Activated CD4-positive, alpha-beta T cell treated with anti-CD3 and anti-CD28 coated beads, Interleukin-2, amount 50 U/mL, for 1 hour (primary cell): ENCODE results near the gene RNF180.
"Not testable (repeated sequence)": the region's sequence is repeated elsewhere in the genome, so short reads cannot be mapped to it uniquely, and the experiment has no call there.

Experiments used
- DNase-seq: peaks from one replicate; pipeline ENCODE4 v3.0.0-alpha.2; 2020

Gene RNF180

DNA sequence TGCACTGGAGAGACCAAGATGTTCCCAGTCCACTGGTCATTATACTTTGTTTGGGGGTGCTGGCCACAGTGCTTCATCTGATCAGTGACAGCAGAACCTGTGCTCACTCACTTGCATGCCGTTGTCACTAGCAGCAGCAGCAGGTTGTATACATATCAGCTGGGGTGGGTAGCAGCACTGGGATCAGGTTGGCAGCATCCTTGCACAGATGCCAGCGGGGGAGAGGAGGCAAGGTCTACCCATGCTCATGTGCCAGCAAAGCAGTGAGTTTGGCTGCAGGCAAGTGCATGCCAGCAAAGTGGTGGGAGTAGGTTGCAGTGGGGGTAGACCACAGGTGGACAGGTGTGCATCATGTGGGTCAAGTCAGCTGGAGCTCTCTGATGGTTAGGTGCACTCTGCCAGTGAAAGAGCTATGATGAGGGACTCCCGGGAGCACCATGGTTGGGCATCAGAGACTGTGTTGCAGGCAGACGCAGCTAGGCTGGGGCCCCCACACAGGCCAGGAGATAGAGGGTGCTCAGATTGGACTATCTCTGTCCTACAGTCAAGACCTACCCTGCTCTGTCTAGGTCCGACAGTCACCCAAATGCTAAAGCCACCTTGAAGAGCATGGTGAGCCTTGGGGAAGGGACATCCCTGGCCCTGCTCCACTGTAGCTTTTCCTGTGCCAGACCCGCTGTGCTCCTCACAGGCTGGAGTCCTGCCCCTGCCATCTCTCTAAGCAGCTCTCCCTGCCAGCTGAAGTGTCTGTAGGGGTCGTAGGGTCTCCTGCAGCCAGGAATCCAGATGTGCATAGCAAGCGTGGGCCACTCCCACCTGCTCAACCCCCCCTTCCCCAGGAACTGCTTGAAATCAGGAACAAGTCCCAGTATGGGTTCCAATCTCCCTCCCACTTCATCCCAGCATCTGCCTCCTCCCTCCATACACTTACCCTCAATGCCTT lies 119.8 kb downstream of the RNF180 start:
- no peak for DNase-seq

DNA sequence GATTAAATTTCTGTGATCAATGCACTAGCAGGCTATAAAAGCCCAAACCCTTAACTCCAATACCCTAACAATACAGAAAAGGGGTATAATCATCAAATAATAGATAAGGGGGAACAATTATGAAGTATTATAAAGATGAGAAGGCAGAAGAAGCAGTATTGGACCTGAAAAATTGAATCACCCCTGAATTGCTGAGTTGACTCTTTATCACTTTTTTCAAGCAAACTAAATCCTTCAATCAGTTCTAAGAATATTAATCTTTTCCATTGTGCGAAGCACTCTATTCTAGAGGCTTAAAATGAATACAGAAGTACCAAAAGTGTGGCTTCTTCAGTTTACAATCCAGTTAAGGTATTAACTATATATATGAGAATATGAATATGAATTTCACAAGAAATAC lies 120.7 kb downstream of the RNF180 start:
- no peak for DNase-seq

DNA sequence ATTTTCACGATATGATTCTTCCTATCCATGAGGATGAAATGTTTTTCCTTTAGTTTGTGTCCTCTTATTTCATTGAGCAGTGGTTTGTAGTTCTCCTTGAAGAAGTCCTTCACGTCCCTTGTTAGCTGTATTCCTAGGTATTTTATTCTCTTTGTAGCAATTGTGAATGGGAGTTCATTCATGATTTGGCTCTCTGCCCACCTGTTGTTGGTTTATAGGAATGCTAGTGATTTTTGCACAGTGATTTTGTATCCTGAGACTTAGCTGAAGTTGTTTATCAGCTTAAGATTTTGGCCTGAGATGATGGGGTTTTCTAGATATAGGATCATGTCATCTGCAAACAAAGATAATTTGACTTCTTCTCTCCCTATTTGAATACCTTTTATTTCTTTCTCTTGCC lies 122.9 kb downstream of the RNF180 start:
- not testable (repeated sequence) for DNase-seq

DNA sequence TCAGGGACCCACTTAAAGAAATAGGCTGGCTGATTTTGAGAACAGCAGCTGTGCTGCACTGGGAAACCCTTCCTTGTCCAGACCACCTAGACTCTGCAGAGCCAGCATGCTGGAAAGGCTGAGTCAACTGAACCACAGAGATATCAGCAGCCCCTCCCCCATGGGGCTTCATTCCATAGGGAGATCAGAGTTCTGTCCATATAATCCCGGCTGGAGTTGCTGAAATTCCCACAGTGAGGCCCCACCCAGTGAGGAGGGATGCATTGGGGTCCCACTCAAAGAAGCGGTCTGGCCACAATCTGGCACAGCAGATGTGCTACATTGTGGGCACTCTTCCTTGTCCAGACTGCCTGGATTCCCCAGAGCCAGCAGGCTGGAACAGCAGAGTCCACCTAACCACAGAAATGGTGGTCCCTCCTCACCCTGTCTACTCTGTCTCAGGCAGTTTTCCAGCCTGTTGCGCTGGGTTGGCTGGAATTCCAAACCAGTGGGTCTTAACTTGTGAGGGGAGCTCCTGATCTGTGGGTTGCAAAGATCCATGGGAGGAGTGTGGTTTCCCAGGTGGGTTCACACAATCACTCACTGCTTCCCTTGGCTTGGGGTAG lies 127.1 kb downstream of the RNF180 start:
- DNase-seq: no peak

DNA sequence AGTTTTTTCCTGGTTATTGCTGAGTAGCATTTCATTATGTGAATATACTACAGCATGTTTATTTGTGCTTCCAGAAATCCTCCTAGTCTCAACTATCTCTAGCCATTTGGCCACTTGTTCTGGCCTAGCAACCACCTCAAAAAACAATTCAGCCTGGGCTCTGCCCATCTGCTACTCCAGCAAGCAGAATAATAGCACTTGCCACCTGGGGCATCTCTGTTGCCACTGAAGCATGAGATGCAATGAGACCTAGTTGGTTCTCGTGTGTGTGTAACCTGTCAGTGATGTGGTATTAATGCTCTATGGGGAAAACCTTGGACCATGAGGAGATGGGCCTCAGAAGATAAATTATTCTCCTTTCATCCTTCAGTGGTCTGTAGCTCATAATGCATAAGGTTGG lies 129.5 kb downstream of the RNF180 start:
- no peak for DNase-seq

DNA sequence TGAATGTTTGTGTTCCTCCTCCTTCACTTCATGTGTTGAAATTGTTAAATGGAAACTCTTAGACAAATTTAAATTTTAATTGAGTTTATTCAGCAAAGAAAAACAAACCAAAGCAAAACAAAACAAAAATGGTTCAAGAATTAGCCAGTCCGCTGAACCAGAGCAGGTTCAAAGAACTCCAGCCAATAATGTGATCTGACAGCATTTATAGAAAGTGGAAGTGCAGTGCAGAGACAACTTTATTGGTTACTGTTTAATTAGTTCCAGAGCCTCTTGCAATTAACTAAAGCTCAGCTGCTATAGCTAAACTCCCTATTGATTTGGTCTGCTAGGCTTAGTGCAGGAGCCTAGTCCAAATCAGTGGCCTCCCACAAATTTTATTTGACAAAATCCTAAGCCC lies 132.9 kb downstream of the RNF180 start:
- DNase-seq: no peak

DNA sequence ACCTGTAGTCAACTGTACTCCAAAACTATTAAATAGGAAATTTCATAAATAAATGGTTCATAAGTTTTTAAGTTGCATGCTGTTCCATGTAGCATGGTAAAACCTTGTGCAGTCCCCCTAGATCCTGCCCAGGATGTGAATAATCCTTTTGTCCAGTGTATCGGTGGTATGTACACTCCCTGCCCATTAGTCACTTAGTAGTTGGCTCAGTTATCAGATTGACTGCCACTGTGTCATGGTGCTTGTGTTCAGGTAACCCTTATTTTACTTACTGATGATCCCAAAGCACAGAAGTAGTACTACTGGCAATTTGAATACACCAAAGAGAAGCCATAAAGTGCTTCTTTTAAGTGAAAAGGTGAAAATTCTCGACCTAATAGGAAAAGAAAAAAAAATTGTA lies 134.2 kb downstream of the RNF180 start:
- DNase-seq: no peak

DNA sequence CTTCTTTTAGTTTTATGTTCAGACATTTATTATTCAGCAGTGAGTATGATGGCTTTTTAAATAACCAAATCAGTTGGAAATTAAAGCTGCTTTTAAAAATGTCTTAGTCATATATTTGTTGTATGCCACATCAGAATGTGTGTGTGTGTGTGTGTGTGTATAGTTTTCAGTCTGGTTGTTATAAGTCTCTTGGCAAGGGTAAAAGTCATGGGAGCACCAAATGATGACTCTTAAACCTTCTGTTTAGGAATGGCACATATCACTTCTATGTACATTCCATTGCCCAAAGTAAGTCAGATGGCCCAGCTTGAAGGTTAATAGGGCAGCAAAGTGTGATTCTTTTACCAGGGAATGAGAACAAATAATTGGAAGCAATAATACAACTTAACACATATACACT lies 135.9 kb downstream of the RNF180 start:
- no peak for DNase-seq

DNA sequence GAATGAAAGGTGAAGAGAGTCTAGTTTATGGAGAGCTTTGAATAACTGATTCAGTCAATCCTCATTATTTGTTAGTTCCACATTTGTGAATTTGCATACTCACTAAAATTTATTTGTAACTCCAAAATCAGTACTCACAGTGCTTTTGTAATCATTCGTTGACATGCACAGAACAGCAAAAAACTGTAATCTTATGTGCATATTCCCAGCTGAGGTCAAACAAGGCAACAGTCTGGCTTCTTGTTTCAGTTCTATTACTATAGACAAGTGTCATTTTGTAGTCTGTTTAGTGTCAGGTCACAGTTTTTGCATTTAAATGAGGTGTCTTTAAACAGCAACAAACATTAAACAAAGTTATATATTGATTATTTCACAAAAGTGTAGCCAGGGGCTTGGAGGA lies 142.5 kb downstream of the RNF180 start:
- no peak for DNase-seq

DNA sequence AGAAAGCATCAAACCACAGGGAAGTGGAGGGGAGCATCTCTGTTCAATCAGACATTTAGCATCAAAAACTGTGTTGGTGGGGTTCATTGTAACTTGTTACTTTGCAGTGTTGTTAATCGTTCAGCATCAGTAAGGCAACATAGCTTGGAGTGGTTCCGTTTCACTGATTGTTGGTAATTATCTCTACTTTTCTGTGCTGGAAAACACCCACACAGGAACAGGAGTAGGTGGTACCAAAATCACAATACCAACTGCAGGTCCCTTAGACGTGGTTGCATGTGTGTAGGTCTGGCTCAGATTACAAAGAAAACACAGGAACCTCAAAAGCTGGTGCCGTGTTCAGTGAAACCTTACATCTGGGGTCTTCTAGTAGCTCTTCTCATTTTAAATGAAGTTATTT lies 146.8 kb downstream of the RNF180 start:
- no peak for DNase-seq

DNA sequence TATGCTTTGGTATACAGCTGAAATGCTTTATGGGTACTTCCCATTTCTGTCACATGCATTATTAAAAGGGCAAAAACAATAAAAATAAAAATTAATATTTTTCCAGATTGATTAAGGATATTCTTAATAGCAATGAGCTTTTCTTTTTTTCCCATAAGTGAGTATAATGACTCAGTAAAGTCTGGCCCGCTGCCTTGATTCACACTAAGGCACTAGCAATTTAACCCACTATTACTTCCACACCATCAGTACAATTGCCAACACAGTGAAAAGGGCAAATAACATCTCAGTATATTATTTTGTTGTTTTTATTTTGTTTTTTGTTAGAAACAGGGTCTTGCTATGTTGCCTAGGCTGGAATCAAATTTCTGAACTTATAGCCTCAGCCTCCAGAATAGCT lies 150.1 kb downstream of the RNF180 start:
- no peak for DNase-seq

DNA sequence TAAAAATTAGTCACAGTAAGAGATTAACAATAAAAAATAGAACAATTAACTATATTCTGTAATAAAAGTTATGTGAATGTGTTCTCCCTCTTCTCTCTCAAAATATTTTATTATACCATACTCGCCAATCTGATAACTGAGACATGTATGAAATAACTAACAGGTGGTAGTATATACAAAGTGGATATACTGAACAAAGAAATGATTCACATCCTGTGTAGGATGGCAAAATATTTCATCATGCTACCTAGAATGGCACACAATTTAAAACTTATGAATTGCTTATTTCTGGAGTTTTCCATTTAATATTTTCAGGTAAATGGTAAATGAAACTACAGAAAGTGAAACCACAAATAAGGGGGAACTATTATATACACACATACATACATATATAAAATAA lies 152.5 kb downstream of the RNF180 start:
- no peak for DNase-seq

DNA sequence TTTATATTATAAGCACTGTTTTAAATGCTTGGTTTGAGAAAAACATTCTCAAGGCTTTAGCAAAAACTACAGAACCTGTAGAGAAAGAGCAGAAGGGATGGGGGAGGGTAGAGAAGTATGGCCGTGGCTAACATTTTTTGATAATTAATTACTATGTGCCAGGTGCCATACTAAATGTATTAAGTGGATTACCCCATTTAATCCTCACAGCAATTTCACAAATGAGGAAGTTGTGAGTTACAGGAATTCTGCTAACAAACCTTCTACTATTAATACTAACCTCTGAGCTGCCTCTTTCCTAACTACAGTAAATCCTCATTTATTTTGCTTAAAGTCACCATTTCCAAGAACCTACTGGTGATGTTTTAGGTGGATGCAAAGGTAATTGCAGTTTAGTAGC lies 157.9 kb downstream of the RNF180 start:
- DNase-seq: no peak

DNA sequence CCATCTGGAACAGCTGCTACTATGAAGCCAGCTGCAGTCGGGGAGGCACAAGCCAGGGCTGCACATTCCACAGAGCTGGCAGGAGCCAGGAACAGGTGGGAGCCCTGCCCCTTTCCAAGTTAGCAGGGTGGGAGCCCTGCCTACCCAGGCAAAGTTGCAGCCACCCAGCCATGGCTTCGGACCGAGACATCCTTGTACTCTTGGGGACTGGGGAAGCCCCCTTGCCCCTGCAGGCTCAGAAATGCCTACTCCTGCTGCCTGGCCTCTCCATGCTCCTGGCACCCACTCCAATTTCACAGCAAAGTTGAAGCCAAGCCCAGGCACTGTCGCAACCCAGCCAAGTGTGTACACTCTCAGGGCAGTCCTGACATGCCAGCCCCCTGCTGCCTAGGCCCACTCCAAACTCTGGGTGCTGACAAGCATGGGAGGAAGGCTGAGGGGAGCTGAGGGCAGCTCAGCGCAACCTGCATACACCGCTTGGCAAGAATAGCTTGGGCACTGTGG lies 165.1 kb downstream of the RNF180 start:
- DNase-seq: no peak

DNA sequence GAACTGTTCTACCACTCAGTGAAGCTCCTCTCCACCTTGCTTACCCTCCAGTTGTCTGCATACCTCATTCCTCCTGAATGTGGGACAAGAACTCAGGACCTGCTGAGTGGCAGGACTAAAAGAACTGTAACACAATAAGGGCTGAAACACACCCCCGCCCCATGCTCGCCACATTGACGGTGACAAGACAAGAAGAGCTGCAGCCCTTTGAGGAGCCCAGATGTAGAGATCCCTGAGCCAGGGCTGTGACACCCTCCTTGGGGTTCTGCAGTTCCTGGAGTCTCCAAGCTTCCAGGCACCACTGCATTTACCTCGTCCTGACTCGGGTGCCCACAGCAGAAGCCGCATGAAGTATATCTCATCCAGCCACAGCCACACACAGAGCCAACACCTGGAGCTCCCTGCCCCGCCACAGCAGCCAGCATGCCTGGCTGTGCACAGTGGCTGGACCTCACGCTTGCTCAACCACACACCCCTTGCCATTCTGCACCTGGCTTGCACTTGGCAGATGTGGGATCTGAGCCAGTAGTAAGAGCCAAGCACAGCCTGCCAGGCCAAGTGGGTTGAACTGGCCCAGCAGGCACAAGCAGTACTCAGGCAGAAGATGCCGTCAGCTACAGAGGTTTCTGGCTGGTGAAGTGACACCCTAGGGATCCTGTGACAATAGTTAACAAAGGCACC lies 166.1 kb downstream of the RNF180 start:
- no peak for DNase-seq

DNA sequence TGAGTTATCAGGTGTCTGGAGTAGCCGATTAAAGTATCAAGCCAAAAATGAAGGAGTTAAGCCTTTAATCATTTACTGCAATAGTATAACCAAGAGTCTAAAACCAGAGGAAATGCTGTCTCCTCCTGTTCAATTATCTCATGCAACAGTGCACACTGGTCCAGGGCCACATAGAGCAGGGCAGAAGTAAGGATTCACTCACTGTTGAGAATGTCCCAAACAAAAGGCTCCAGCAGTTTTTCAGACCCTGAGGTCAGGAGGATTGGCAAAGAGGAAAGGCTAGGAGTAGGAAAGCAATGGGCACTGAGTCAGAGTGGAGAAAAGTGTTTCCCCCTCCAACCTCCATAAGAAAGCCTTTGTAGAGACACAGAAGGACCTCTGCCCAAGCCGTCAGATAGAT lies 168.2 kb downstream of the RNF180 start:
- DNase-seq: no peak

DNA sequence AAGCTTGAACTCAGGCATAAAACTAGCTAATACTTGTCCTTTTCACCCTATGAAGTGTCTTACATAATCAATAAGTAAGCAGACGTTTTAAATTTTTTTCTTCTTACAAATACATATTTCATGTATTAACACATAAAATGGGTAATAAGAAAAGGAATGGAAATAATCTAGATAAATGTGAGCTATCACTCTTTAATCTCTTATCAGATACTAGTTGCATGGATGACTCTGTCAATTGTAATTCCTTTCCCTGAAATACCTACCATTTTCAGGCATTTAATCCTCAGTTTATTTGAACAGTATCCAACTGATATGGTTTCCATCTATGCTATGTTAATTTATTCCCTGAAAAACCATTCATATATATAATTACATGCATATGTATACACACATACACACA lies 174.1 kb downstream of the RNF180 start:
- DNase-seq: no peak

DNA sequence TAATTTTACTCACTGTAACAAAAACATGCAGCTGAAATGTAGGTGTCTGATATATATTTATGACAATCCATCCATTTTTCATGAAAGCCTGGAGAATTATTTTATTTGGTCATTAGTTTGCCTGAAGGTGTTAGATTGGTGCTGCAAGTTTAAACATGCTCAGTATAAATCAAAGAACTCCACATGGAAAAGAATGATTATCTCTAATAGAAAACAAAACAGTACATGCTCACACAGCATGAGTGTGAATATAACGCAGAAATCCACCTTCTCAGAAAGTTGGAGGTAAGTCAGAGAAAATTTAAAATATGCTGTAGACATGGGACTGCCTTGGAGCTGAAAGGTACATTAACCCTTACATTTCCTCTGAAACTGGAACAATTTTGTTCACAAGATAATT lies 174.7 kb downstream of the RNF180 start:
- DNase-seq: no peak

DNA sequence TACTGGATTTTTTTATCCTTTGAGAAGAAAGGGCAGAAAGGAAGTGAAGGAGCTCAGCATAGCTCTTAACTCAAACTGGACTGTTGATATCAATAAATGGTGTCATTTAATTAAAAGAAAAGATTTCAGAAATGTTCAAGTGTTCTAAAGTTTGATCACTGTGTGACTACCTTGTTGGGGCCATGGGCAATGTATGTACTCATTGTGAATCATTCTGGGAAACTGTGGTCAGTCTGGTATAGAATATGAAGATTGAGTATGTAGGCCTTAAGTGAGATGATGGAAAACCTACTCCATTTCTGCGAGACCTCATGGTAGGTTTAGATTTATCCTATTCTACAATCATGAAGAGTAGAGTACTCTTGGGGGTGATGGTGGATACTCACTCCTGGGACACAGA lies 175.7 kb downstream of the RNF180 start:
- DNase-seq: no peak

DNA sequence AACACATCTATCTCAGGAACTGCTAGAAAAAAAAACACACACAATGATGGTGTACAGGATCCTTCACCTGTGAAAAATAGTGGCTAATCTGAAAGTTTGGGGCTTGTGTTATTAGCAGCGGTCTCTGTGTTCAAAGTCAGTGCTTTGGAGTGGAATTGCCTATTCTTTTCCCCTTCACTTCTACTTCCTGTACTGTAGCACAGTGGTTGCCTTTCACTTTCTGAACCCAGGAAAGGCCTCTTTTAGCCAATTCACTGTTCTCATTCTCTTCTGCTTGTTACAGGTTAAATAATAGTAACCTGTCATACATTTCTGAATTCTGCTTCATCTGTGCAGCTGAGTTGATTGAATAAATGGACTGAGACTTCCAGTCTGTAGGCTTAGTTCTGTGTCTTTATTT lies 178.9 kb downstream of the RNF180 start:
- DNase-seq: no peak

DNA sequence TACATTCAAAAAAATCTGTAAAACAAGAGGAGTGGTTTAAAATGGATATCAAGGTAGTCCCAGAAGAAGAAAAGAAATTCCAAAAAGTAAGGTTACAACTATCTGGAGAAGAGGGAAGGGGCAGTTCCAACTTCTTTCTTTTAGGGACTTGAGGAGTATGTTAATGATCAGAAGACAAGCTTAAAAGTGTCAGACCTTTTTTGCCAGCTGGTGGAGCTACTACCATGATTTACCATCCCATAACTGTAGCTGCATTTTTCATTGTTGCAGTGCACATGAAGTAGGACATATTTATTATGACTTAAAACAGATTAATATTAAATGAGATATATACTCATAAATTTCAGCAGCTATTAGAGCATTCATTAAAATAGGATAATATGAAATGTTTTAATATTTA lies 181.7 kb downstream of the RNF180 start:
- DNase-seq: no peak

DNA sequence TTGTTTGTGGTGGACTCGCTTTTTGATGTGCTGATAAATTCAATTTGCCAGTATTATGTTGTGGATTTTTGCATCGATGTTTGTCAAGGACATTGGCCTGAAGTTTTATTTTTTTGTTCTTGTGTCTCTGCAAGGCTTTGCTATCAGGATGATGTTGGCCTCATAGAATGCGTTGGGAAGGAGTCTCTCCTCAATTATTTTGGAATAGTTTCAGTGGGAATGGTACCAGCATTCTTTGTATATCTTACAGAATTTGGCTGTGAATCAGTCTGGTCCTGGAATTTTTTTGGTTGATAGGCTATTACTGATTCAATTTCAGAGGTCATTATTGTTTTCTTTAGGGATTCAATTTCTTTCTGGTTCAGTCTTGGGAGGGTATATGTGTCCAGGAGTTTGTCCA lies 198.8 kb downstream of the RNF180 start:
- DNase-seq: no peak

DNA sequence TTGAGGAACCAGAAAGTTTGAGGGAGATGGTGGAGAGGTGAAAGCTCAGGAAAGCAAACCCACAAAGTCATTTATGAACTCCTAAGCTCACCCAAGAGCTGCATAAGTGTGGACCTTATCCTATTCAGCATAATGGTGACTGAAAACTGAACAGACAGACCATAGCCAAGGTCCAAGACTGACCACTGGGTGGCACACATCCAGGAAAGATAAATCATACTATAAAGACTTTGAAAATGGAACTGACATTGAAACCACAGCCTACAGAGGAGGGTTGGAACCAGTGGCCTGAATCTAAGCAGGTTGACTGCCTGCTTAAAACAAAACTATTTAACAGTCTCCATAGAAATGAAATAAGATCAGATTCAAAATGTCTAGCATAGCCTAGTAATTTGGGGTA lies 219.1 kb downstream of the RNF180 start:
- DNase-seq: no peak

DNA sequence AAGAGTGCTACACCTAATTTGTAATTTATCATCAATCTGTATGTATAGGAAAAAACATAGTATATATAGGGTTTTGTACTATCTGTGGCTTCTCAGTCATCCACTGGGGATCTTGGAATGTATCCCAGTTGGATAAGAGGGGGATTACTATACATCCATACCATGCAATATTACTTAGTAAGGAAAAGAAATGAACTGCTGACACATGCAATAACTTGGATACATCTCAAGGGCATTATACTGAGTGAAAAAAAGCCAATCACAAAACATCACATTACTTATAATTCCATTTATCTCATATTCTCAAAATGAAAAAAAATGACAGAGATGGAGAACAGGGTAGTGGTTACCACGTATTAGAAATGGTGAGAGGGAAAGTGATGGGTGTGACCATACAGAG lies 231.9 kb downstream of the RNF180 start:
- no peak for DNase-seq
